GM19468 (cell line): ENCODE measurements around the gene PHKA2.
"Not testable (repeated sequence)": the region's sequence is repeated elsewhere in the genome, so short reads cannot be mapped to it uniquely, and the experiment has no call there.

Experiments
- ATAC-seq: cut with Tn5 transposase; IDR thresholded peaks from one replicate; pipeline ENCODE4 v1.9.1; 2021; ENCODE audit warnings: mild to moderate bottlenecking, moderate library complexity, moderate number of reproducible peaks; ENCODE audit not compliant: unreplicated experiment; ENCODE audit errors: extremely low read depth

Gene PHKA2

DNA sequence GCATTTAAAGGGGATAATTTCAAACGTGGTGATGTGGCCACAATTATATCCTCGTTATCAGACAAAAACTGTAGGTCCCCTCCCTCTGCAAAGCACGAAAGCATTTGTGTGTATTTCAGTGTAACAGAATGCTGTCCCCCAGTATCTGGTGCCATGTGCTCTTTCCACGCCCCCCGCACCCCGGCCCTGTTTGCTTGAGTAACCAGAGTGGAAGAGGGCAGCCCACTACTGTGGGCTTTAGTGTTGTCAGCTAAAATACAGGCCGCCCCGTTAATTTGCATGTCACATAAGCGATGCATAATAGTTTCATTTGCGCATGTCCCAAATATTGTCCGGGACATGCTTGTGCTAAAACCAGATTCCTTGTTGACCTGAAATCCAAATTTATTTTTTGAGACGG lies 110.1 kb downstream of the PHKA2 start:
- ATAC-seq = no peak

DNA sequence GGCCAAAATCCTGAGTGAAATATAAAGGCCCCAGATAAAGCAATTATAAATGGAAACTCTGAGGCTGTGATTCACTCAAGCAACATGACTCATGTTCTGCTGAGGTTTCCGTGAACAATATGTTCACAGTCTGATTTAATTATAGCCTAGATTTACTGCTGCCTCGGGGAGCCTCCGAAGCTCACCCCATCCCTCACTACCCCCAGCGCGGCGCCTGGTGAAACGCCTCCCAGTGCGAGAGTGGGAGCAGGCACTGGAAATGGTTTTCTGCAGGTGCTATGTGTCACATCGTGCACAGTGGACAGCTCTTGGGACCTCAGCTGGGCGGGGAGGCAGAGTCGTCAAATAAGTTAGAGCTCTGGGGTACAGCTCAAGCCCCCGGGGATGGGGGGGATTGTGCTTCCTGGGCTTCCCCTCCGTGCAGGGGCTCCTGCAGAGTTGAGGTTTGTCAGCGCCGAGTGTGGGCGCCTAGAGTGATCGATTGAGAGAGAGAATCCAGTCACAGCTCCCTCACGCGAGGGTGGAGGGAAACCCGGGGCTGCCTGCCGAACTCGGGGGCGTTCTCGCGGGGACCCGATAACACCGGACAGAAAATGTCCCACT lies 110.6 kb downstream of the PHKA2 start:
- ATAC-seq = no peak

DNA sequence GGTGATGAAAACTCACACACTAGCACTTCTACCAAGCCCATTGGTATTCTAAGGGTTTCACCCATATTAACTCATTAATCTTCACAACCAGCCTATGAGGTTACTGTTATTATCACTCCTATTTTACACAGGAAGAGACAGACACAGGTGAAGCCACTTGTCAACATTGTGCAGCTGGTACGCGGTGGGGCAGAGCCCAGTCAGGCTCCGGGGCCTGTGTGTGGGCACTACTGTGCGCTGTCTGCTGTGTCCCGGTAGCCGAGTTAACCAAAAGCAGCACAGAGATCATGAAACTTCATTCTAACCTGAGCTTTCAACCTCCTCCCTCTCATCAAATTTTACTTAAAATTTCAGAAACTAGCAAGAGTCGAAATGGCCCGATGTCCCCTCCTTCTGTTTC lies 111.3 kb downstream of the PHKA2 start:
- no peak for ATAC-seq

DNA sequence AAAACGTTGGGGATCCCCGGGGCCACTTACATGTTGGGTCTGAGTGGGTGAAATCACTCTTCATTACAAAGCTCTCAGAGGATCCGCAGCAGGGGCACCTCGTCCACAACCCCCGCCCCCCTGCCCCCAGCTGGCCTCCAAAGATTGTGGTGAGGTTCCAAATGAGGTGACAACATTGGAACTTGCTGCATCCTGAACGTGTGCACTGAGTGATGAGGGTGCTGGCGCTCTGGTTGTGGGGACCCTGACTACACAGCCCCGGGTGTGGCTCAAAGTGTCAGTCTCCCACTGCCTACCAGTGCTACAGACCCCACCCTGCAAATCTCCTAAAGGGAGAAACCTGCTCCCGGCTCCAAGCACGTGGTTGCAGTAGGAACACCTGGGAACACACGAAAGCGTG lies 111.9 kb downstream of the PHKA2 start:
- no peak for ATAC-seq

DNA sequence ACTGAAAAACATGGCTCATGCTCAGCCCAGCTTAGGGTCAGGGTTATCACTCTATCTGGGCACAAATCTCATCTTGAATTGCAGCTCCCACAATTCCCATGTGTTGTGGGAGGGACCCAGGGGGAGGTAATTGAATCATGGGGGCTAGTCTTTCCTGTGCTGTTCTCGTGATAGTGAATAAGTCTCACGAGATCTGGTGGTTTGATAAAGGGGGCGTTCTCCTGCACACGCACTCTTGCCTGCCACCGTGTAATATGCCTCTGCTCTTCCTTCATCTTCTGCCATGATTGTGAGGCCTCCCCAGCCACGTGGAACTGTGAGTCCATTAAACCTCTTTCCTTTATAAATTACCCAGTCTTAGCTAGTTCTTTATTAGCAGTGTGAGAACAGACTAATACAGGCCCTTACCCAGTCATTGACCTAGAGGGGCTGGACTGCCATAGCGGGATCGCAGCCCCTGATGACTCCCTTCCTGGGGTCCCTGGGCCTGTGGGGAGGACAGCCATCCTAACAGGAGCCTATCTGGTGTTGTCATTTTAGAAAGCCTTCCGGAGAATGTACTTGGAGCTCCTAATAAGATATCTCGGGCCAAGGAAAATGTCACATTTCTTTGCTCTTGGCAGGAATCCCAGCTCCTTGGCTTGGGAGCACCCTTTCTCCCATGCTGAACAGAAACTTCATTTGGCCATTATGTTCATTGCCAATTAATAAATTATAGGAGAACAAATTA lies 112.6 kb downstream of the PHKA2 start:
- no peak for ATAC-seq

DNA sequence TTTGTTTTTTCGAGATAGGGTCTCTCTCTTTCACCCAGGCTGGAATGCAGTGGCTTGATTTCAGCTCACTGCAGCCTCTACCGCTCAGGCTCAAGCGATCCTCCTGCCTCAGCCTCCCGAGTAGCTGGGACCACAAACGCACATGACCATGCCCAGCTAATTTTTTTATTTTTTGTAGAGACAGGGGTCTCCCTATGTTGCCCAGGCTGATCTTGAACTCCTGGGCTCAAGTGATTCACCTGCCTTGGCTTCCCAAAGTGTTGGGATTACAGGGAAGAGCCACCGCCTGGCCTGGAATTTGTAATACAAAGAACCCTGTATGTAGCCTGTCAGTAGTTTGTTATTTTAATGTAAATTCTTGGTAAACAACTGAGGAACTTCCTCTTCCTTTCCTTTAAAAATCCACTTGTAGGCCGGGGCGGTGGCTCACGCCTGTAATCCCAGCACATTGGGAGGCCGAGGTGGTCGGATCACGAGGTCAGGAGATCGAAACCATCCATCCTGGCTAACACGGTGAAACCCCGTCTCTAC lies 119.5 kb downstream of the PHKA2 start:
- no peak for ATAC-seq

DNA sequence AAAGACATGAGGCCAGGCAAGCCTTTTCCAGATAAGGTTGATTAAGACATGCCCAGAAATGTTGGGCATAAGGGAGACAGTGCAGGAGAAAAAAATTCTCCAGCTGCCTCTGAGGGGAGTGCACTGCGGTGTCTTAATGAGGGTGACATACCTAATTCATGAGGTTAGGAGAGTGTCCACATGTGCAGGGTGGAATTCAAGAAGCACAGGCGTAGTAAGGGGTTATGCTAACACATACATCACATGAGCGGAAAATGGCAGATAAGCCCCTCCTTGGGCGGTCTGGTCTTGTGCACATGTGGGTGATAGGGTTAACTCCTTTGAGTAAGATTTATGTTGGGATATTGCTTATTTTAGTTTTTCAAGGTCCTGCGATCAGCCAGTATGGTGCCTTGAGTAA lies 122.4 kb downstream of the PHKA2 start:
- no peak for ATAC-seq

DNA sequence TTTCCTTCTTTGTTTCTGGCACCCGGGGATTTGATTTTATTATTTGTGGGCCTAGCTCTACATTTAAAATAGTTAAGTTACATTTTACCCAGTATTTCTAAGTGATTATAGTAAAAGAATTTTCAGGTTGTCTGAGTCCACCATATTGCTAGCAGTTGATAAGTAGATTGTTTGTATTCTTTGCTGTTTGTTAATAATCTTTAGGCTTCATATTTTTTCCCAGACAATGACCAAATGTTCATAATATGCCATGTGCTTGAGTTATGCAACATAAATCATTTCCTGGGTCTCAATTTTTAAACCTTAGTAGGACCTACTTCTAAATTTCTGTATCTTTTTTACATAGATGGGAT lies 127.3 kb downstream of the PHKA2 start:
- ATAC-seq = no peak

DNA sequence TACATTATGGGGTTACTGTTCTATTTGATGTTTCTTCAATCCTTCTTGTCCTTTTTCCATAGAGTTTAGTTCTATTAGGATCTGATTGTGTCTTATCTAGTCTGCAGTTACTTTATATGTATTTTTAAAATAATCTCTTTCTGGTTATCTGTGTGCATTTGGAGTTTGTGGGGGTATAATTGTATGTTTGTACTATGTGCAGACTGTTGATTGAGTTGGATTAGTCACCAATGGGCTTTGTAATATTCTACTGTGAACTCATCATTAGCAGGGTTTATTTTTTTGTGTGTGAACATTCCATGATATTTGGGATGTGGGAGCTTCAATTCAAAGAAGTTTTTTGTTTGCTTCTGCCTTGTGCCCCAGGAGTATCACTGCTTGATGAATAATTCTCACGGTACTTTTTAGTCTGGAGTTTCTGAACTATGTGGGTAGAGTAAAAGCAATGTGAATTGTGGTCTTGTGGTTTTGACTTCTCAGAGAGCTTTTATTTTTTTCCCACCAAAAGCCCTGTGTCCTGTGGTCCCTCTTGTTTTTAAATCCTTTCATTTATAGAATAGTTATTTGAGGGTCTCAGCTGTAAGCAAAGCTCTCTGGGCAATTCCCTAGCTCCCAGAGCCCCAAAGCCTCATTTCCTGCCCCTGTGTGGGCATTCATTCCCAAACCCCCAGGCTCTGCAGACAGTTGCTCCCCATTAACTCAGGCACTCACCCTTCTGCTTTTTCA lies 127.8 kb downstream of the PHKA2 start:
- peak; percentile 38 for ATAC-seq

DNA sequence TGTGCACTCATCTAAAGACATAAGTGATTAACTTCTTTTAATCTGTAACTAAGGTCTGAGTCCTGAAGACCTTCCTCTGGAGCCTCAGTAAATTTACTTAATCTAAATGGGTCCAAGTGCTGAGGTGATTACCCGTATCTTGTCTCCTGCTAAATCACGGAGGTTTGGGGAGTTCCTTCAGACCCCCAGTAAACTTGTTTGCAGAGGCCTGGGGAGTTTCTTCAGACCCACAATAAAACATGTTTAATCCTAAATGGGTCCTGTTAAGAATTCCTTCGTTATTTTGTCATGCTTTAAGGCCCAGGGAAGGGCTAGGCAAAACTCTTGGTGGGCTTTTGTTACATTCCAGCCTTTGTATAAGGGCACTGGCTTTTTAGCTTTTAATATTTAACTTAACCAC lies 136.0 kb downstream of the PHKA2 start:
- ATAC-seq = not testable (repeated sequence)
